OCI-LY7 (cell line): Measurements from ENCODE around the gene MTHFSD. TPM values are rescaled to one million over a fixed set of nuclear protein-coding genes. Genes with fewer than 3 reads are reported as not detected.

Experiments
- BruUV-seq: library from RNA; stranded (reverse); fragments of 400-500 nt; replicated peaks from 2 replicates; lab custom pipeline; 2021; lab: Mats Ljungman, UMichigan
- CTCF ChIA-PET: fragments of 300-600 bp; sonication (Branson Sonifier 250); formaldehyde crosslinking; loops from one replicate; lab custom pipeline; 2022; ENCODE audit warnings: antibody characterized with exemption; ENCODE audit not compliant: unreplicated experiment; lab: Charles Lee
- POLR2A ChIA-PET: fragments of 300-600 bp; sonication (Branson Sonifier 250); formaldehyde crosslinking; loops from one replicate; lab custom pipeline; 2022; ENCODE audit warnings: antibody characterized with exemption; lab: Charles Lee
- DNase-seq: peaks from one replicate; pipeline ENCODE4 v3.0.0-alpha.2; 2015; ENCODE audit warnings: low spot score
- H2AFZ ChIP-seq: fragments of 200-600 bp; sonication (generic), shearing (Covaris generic); 2 replicates; pipeline ENCODE4 v1.6.1; 2014; ENCODE audit warnings: mild to moderate bottlenecking, antibody characterized with exemption, low read length, moderate library complexity
- H3K27ac ChIP-seq: fragments of 200-600 bp; sonication (generic); 2 replicates; pipeline ENCODE4 v1.5.1; 2014; ENCODE audit warnings: mixed run types, low read depth, mild to moderate bottlenecking, moderate library complexity, low read length, inconsistent platforms; ENCODE audit not compliant: poor library complexity, severe bottlenecking
- H3K36me3 ChIP-seq: fragments of 200-600 bp; sonication (generic); 2 replicates; pipeline ENCODE4 v1.6.1; 2014; ENCODE audit warnings: mild to moderate bottlenecking, antibody characterized with exemption, low read length, moderate library complexity, mixed read lengths; ENCODE audit not compliant: insufficient read depth
- H3K4me1 ChIP-seq: fragments of 200-600 bp; sonication (generic); 2 replicates; pipeline ENCODE4 v1.5.1; 2014; ENCODE audit warnings: mild to moderate bottlenecking, low read length; ENCODE audit not compliant: insufficient read depth, poor library complexity, severe bottlenecking
- H3K4me2 ChIP-seq: fragments of 200-600 bp; sonication (generic); 2 replicates; pipeline ENCODE4 v1.6.1; 2014; ENCODE audit warnings: mild to moderate bottlenecking, low read length
- H3K4me3 ChIP-seq: fragments of 200-600 bp; sonication (generic); 2 replicates; pipeline ENCODE4 v1.5.1; 2014; ENCODE audit warnings: mild to moderate bottlenecking, low read depth, low read length; ENCODE audit not compliant: poor library complexity, severe bottlenecking
- H3K79me2 ChIP-seq: fragments of 200-600 bp; sonication (generic); 2 replicates; pipeline ENCODE4 v1.6.1; 2016; ENCODE audit warnings: low read depth, mild to moderate bottlenecking, low read length, moderate library complexity, mixed read lengths; ENCODE audit not compliant: insufficient read depth
- H3K9me2 ChIP-seq: fragments of 200-600 bp; sonication (generic); 2 replicates; pipeline ENCODE4 v1.6.1; 2016; ENCODE audit warnings: mild to moderate bottlenecking, low read length, mixed read lengths; ENCODE audit not compliant: insufficient read depth
- H3K9me3 ChIP-seq: fragments of 200-600 bp; sonication (generic); 2 replicates; pipeline ENCODE4 v1.6.1; 2014; ENCODE audit warnings: mild to moderate bottlenecking, mixed run types, low read length, mixed read lengths
- H4K20me1 ChIP-seq: fragments of 200-600 bp; sonication (generic); 2 replicates; pipeline ENCODE4 v1.6.1; 2014; ENCODE audit warnings: mild to moderate bottlenecking, antibody characterized with exemption, low read length, moderate library complexity, mixed read lengths; ENCODE audit not compliant: insufficient read depth
- EZH2phosphoT487 ChIP-seq: fragments of 200-600 bp; sonication (generic); IDR thresholded peaks from 2 replicates; pipeline ENCODE4 v1.6.1; 2018; ENCODE audit warnings: low read depth, borderline replicate concordance, mild to moderate bottlenecking, mixed run types, antibody characterized with exemption, low read length, moderate library complexity, mixed read lengths
- intact Hi-C: fragments of 100-400 bp; cut with micrococcal nuclease; formaldehyde crosslinking; loops from one replicate; pipeline ENCODE4 v1.10.0; 2022; ENCODE audit not compliant: unreplicated experiment
- total RNA-seq, 2 experiments: library from RNA; depleted of rRNA in 1 of 2; stranded (reverse); fragments of >200 nt in 1 of 2; shearing (Covaris generic) in 1 of 2; gene quantifications; 2 replicates each; pipeline ENCODE4 v1.2.3, GENCODE V29; 2014 to 2022
- TF ChIP-seq, protein P1 (sequence below): fragments of 200-600 bp; sonication (generic); conservative IDR thresholded peaks from 2 replicates; pipeline ENCODE4 v1.5.1; 2014; ENCODE audit warnings: mild to moderate bottlenecking, antibody characterized with exemption, low read length, moderate library complexity, mixed read lengths

MTHFSD gene
- total RNA-seq, 2 experiments from 2014 or later: 12.2 to 26.0 TPM

DNA sequence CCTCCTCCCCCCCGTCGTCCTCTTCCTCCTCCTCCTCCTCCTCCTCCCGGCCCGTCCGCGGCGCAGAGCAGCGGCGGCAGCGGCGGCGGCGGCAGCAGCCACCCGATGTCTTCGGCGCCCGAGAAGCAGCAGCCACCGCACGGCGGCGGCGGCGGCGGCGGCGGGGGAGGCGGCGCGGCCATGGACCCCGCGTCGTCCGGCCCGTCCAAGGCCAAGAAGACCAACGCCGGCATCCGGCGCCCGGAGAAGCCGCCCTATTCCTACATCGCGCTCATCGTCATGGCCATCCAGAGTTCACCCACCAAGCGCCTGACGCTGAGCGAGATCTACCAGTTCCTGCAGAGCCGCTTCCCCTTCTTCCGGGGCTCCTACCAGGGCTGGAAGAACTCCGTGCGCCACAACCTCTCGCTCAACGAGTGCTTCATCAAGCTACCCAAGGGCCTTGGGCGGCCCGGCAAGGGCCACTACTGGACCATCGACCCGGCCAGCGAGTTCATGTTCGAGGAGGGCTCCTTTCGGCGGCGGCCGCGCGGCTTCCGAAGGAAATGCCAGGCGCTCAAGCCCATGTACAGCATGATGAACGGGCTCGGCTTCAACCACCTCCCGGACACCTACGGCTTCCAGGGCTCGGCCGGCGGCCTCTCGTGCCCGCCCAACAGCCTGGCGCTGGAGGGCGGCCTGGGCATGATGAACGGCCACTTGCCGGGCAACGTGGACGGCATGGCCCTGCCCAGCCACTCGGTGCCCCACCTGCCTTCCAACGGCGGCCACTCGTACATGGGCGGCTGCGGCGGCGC is 44.4 kb downstream of the MTHFSD start, which contains the start of gene FOXF1:
Gene FOXF1 (plus strand): TSS at position 63 of the 797 bp plus-strand sequence. CDS start 43 bp downstream, at position 106.
- BruUV-seq: no TSS peak
- ChIA-PET CTCF (no interaction called here), POLR2A (no interaction called here)
- no peaks in the 10 kb centered on the region for H3K79me2 ChIP-seq
- H3K4me3 ChIP-seq: no peak within 1 kb of the TSS
- H3K9me3 ChIP-seq: no peaks in the 10 kb centered on the region
- no peak within 1 kb of the TSS for H2AFZ ChIP-seq
- H4K20me1 ChIP-seq: no peaks in the 10 kb centered on the region
- no peak within 1 kb of the TSS for H3K27ac ChIP-seq
- no peak for DNase-seq
- no peak within 1 kb of the TSS for H3K4me2 ChIP-seq
- TF ChIP-seq, protein P1, sequence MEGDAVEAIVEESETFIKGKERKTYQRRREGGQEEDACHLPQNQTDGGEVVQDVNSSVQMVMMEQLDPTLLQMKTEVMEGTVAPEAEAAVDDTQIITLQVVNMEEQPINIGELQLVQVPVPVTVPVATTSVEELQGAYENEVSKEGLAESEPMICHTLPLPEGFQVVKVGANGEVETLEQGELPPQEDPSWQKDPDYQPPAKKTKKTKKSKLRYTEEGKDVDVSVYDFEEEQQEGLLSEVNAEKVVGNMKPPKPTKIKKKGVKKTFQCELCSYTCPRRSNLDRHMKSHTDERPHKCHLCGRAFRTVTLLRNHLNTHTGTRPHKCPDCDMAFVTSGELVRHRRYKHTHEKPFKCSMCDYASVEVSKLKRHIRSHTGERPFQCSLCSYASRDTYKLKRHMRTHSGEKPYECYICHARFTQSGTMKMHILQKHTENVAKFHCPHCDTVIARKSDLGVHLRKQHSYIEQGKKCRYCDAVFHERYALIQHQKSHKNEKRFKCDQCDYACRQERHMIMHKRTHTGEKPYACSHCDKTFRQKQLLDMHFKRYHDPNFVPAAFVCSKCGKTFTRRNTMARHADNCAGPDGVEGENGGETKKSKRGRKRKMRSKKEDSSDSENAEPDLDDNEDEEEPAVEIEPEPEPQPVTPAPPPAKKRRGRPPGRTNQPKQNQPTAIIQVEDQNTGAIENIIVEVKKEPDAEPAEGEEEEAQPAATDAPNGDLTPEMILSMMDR: no peak
- TF ChIP-seq EZH2phosphoT487: no peak
- H3K4me1 ChIP-seq: no peaks in the 10 kb centered on the region
- H3K36me3 ChIP-seq: no peaks in the 10 kb centered on the region
- intact Hi-C loops: no loop called here
- H3K9me2 ChIP-seq: no peaks in the 10 kb centered on the region

DNA sequence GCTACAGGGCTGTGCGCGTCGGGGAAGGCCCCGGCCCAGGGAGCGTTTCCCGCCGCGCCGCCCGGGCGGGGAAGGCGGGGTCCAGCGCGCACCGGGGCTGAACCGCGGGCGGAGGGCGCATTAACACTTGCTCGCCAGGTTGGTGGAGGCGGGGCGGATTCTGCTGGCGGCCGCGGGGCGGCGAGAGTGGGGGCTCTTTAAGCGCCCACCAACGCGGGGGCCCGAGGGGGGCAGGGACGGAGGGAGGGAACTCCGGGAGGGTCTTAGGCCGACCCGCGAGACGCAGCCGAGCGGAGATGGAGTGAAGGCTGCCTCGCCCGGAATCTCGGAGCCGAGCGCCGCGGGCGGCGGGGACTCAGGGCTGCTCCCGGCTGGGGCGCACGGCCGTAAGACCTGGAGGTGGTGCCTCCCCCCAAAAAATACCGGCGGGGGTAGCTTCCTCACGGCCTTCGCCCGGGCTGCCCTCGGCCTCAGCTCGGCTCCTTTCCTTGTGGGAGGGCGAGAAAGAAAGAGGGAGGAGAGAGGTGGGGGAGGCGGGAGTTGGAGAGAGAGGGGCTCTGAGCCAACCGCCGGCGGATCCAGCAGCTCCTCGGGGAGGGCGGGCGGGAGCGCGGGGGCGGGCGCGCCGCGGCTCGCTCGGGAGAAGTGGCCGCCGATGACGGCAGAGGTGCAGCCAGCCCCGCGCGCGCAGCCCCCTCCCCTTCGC is 45.1 kb downstream of the MTHFSD start:
- Histone ChIP-seq H3K4me2 (no peak overlapping the region), H3K79me2 (no peaks in the 10 kb centered on the region), H3K4me1 (no peaks in the 10 kb centered on the region), H3K27ac (no peak overlapping the region), H3K4me3 (no peak overlapping the region), H4K20me1 (no peaks in the 10 kb centered on the region), H3K9me2 (no peaks in the 10 kb centered on the region), H3K36me3 (no peaks in the 10 kb centered on the region), H3K9me3 (no peaks in the 10 kb centered on the region), H2AFZ (no peak overlapping the region)
- ChIA-PET POLR2A (no interaction called here), CTCF (no interaction called here)
- intact Hi-C loops: no loop called here
- DNase-seq: no peak
- no peak for TF ChIP-seq EZH2phosphoT487
- TF ChIP-seq, protein P1: no peak
- BruUV-seq: no TSS peak
